Vagina (tissue), 2 donors: ENCODE results near the gene CELF4. TPM values are rescaled to one million over a fixed set of nuclear protein-coding genes. Genes with fewer than 3 reads are reported as not detected.

Experiments
- DNase-seq, 2 donors: peaks; one replicate each; pipeline ENCODE4 v3.0.0-alpha.2; 2017; ENCODE audit errors: extremely low spot score in 2 of 2
- H3K27ac ChIP-seq: fragments of 200-600 bp; sonication (generic); one replicate; pipeline ENCODE4 v1.5.1; 2019
- H3K27me3 ChIP-seq: fragments of 200-600 bp; sonication (generic); one replicate; pipeline ENCODE4 v1.5.1; 2019
- H3K36me3 ChIP-seq, 2 donors: fragments of 200-600 bp; sonication (generic); one replicate each; pipeline ENCODE4 v1.5.1; 2017 to 2019
- H3K4me1 ChIP-seq: fragments of 200-600 bp; sonication (generic); one replicate; pipeline ENCODE4 v1.5.1; 2019
- H3K4me3 ChIP-seq, 2 donors: fragments of 200-600 bp; sonication (generic); 1 replicate in 1 of 2; 2 replicates in 1 of 2; pipeline ENCODE4 v1.5.1; 2016 to 2019
- H3K9me3 ChIP-seq: fragments of 200-600 bp; sonication (generic); one replicate; pipeline ENCODE4 v1.5.1; 2019
- CTCF ChIP-seq, 3 experiments: fragments of 450-650 bp in 2 of 3; fragments of 200-600 bp in 1 of 3; sonication (generic) in 1 of 3; IDR thresholded peaks; one replicate each; pipeline ENCODE4 v1.5.1; 2017 to 2019; ENCODE audit warnings: antibody characterized with exemption in 3 of 3, mild to moderate bottlenecking in 2 of 3, moderate library complexity in 2 of 3
- POLR2A ChIP-seq, 2 donors: fragments of 450-650 bp; IDR thresholded peaks; one replicate each; pipeline ENCODE4 v1.6.1; 2017; ENCODE audit warnings: antibody characterized with exemption in 2 of 2, mild to moderate bottlenecking in 2 of 2, moderate library complexity in 2 of 2
- POLR2AphosphoS5 ChIP-seq, 2 donors: sonication (generic); formaldehyde crosslinking; IDR thresholded peaks; one replicate each; pipeline ENCODE4 v1.9.0; 2017; ENCODE audit warnings: antibody characterized with exemption in 2 of 2, mild to moderate bottlenecking in 2 of 2, low read depth in 1 of 2; ENCODE audit not compliant: insufficient read depth in 1 of 2
- intact Hi-C: fragments of 100-400 bp; cut with DNase I; formaldehyde crosslinking; loops from one replicate; pipeline ENCODE4 v1.15.1; 2023
- total RNA-seq: library from RNA; depleted of rRNA; stranded (reverse); fragments of >200 nt; gene quantifications from one replicate; pipeline ENCODE4 v1.2.3, GENCODE V29; 2016

The CELF4 gene
- total RNA-seq, 1 donor from 2014 or later, result 2.2 TPM

GRCh38 chr18:37574113-37574512 lies 8.5 kb upstream of the CELF4 start:
- Histone ChIP-seq H3K9me3 (no peaks in the 10 kb centered on the region), H3K4me1 (no peaks in the 10 kb centered on the region), H3K27ac (no peak overlapping the region), H3K36me3 (no peaks in the 10 kb centered on the region), H3K4me3 (no peak overlapping the region), H3K27me3 (no peaks in the 10 kb centered on the region)
- TF ChIP-seq POLR2AphosphoS5 (IDR thresholded peaks at IDR 0.05; ENCODE audit: insufficient read depth in 1 of 2, low read depth in 1 of 2), result no peak
- no peak for TF ChIP-seq CTCF (IDR thresholded peaks at IDR 0.05)
- TF ChIP-seq POLR2A (IDR thresholded peaks at IDR 0.05), result no peak
- intact Hi-C loops, result no loop called here
- peak in 1 of 2 donors; percentile 93 for DNase-seq

GRCh38 chr18:37572736-37573135 lies 7.1 kb upstream of the CELF4 start:
- DNase-seq, result peak in 1 of 2 donors; percentile 67
- TF ChIP-seq POLR2A (IDR thresholded peaks at IDR 0.05), result no peak
- TF ChIP-seq CTCF (IDR thresholded peaks at IDR 0.05), result no peak
- no peak for TF ChIP-seq POLR2AphosphoS5 (IDR thresholded peaks at IDR 0.05; ENCODE audit: insufficient read depth in 1 of 2, low read depth in 1 of 2)
- Histone ChIP-seq H3K27ac (no peak overlapping the region), H3K36me3 (no peaks in the 10 kb centered on the region), H3K9me3 (no peaks in the 10 kb centered on the region), H3K4me3 (no peak overlapping the region), H3K4me1 (peaks cover 1% of the 10 kb centered on the region), H3K27me3 (peaks cover 7% of the 10 kb centered on the region)
- intact Hi-C loops, result no loop called here

GRCh38 chr18:37571266-37571665 lies 5.7 kb upstream of the CELF4 start:
- DNase-seq, result no peak
- H3K36me3 ChIP-seq, result no peaks in the 10 kb centered on the region
- peaks cover 16% of the 10 kb centered on the region for H3K4me1 ChIP-seq
- TF ChIP-seq POLR2AphosphoS5 (IDR thresholded peaks at IDR 0.05; ENCODE audit: insufficient read depth in 1 of 2, low read depth in 1 of 2) (no peak), POLR2A (IDR thresholded peaks at IDR 0.05) (no peak), CTCF (IDR thresholded peaks at IDR 0.05) (no peak)
- peaks cover 14% of the 10 kb centered on the region for H3K27me3 ChIP-seq
- no peak overlapping the region for H3K27ac ChIP-seq
- no peaks in the 10 kb centered on the region for H3K9me3 ChIP-seq
- no peak overlapping the region for H3K4me3 ChIP-seq
- intact Hi-C loops, result no loop called here

GRCh38 chr18:37570336-37570930 lies 4.8 kb upstream of the CELF4 start:
- peaks cover 19% of the 10 kb centered on the region for H3K4me1 ChIP-seq
- no peak overlapping the region for H3K4me3 ChIP-seq
- no peak for TF ChIP-seq CTCF (IDR thresholded peaks at IDR 0.05)
- no peak for TF ChIP-seq POLR2A (IDR thresholded peaks at IDR 0.05)
- TF ChIP-seq POLR2AphosphoS5 (IDR thresholded peaks at IDR 0.05; ENCODE audit: insufficient read depth in 1 of 2, low read depth in 1 of 2), result no peak
- intact Hi-C loops, result no loop called here
- no peak overlapping the region for H3K27ac ChIP-seq
- DNase-seq, result no peak
- H3K9me3 ChIP-seq, result no peaks in the 10 kb centered on the region
- H3K36me3 ChIP-seq, result no peaks in the 10 kb centered on the region
- H3K27me3 ChIP-seq, result peaks cover 14% of the 10 kb centered on the region

- no peak for DNase-seq
- no peak for TF ChIP-seq POLR2A (IDR thresholded peaks at IDR 0.05)
- TF ChIP-seq POLR2AphosphoS5 (IDR thresholded peaks at IDR 0.05; ENCODE audit: insufficient read depth in 1 of 2, low read depth in 1 of 2), result no peak
- TF ChIP-seq CTCF (IDR thresholded peaks at IDR 0.05), result no peak
- no peaks in the 10 kb centered on the region for H3K9me3 ChIP-seq
- H3K4me1 ChIP-seq, result peaks cover 26% of the 10 kb centered on the region
- no peaks in the 10 kb centered on the region for H3K36me3 ChIP-seq
- H3K27me3 ChIP-seq, result peaks cover 14% of the 10 kb centered on the region
- intact Hi-C loops, result no loop called here
- H3K27ac ChIP-seq, result no peak overlapping the region
- H3K4me3 ChIP-seq, result no peak overlapping the region
Measured at GRCh38 chr18:37568671-37569070, 3.1 kb upstream of the CELF4 start.
